ENCODE measurements around the gene HBE1.

DNA sequence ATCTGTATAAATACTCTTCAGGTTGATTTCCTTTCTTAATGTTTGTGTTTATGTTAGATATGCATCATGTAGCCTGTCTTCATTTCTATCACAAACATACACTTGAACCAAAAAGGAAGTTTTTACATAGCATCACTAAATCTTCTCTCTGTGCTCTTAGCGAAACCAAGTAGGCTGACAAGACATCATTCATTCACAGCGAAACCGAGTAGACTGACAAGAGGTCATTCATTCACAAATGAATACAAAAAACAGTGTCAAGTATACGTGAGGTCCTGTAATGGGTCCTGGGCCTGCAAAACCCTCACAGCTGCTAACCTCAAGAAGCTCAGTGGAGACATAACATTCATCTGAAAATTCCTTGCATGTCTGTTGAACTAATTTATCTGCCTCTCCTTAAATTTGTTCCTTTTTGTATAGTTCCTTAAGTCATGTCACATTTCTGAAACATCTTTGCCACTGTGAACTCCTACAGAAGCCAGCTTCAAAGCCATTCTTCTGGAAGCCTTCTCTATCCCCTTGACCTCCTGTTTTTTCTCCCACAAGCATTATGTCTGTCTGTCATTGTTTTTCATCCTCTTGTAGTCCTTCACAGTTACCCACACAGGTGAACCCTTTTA lies 9.8 kb upstream of the HBE1 start:
- TF ChIP-seq, protein P1, sequence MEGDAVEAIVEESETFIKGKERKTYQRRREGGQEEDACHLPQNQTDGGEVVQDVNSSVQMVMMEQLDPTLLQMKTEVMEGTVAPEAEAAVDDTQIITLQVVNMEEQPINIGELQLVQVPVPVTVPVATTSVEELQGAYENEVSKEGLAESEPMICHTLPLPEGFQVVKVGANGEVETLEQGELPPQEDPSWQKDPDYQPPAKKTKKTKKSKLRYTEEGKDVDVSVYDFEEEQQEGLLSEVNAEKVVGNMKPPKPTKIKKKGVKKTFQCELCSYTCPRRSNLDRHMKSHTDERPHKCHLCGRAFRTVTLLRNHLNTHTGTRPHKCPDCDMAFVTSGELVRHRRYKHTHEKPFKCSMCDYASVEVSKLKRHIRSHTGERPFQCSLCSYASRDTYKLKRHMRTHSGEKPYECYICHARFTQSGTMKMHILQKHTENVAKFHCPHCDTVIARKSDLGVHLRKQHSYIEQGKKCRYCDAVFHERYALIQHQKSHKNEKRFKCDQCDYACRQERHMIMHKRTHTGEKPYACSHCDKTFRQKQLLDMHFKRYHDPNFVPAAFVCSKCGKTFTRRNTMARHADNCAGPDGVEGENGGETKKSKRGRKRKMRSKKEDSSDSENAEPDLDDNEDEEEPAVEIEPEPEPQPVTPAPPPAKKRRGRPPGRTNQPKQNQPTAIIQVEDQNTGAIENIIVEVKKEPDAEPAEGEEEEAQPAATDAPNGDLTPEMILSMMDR (conservative IDR thresholded peaks at IDR 0.05; ENCODE audit: low read depth, low read length): no peak
- TF ChIP-seq, protein P2, sequence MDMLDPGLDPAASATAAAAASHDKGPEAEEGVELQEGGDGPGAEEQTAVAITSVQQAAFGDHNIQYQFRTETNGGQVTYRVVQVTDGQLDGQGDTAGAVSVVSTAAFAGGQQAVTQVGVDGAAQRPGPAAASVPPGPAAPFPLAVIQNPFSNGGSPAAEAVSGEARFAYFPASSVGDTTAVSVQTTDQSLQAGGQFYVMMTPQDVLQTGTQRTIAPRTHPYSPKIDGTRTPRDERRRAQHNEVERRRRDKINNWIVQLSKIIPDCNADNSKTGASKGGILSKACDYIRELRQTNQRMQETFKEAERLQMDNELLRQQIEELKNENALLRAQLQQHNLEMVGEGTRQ (IDR thresholded peaks at IDR 0.05; ENCODE audit: low read depth, low read length): no peak
- TF ChIP-seq FOS (IDR thresholded peaks at IDR 0.05; ENCODE audit: low read depth, low read length): no peak
- no peak for TF ChIP-seq RFX5 (IDR thresholded peaks at IDR 0.05; ENCODE audit: low read depth, low read length)
- no peak for TF ChIP-seq BHLHE40 (IDR thresholded peaks at IDR 0.05; ENCODE audit: low read depth, low read length)
- TF ChIP-seq RAD21 (IDR thresholded peaks at IDR 0.05; ENCODE audit: low read length): no peak
- no peak for TF ChIP-seq POLR2A (IDR thresholded peaks at IDR 0.05; ENCODE audit: low read depth, low read length)
- no peak for TF ChIP-seq MXI1 (IDR thresholded peaks at IDR 0.05; ENCODE audit: borderline replicate concordance, low read depth, low read length)
- TF ChIP-seq RCOR1 (IDR thresholded peaks at IDR 0.05; ENCODE audit: insufficient replicate concordance, low read length): no peak
- no peak for TF ChIP-seq NFE2L2 (IDR thresholded peaks at IDR 0.05; ENCODE audit: low read depth, low read length)
- no peak for TF ChIP-seq MAFK (IDR thresholded peaks at IDR 0.05; ENCODE audit: low read depth, low read length)
- TF ChIP-seq CEBPB (IDR thresholded peaks at IDR 0.05; ENCODE audit: low read depth, low read length): no peak
- TF ChIP-seq MAZ (IDR thresholded peaks at IDR 0.05; ENCODE audit: borderline replicate concordance, low read depth, low read length): no peak
